Liver (tissue), 9 donors: ENCODE results near the gene DNAH2. TPM values are rescaled to one million over a fixed set of nuclear protein-coding genes. Genes with fewer than 3 reads are reported as not detected.

Experiments used
- DNase-seq: peaks from one replicate; pipeline ENCODE4 v3.0.0-alpha.2; 2017; ENCODE audit warnings: low spot score
- H3K27ac ChIP-seq, 2 donors: one replicate each; pipeline ENCODE4 v1.7.0; 2013; ENCODE audit warnings: inconsistent platforms in 2 of 2, low read length in 2 of 2, control low read depth in 1 of 2, low read depth in 1 of 2, mild to moderate bottlenecking in 1 of 2
- H3K27me3 ChIP-seq, 4 donors: one replicate each; pipeline versions ENCODE4 v1.6.1 to v1.7.0; 2013; ENCODE audit warnings: low read length in 3 of 4, inconsistent platforms in 1 of 4, mild to moderate bottlenecking in 1 of 4, moderate library complexity in 1 of 4; ENCODE audit not compliant: control insufficient read depth in 4 of 4, insufficient read depth in 4 of 4
- H3K36me3 ChIP-seq, 4 donors: one replicate each; pipeline versions ENCODE4 v1.6.1 to v1.7.0; 2013; ENCODE audit warnings: low read length in 3 of 4, mild to moderate bottlenecking in 3 of 4, low read depth in 1 of 4, moderate library complexity in 1 of 4; ENCODE audit not compliant: control insufficient read depth in 4 of 4, insufficient read depth in 3 of 4
- H3K4me1 ChIP-seq, 4 donors: one replicate each; pipeline versions ENCODE4 v1.6.1 to v1.7.0; 2013; ENCODE audit warnings: low read length in 3 of 4, mild to moderate bottlenecking in 3 of 4, moderate library complexity in 1 of 4; ENCODE audit not compliant: control insufficient read depth in 4 of 4, insufficient read depth in 4 of 4
- H3K4me3 ChIP-seq, 3 donors: one replicate each; pipeline versions ENCODE4 v1.6.1 to v1.7.0; 2013; ENCODE audit warnings: low read length in 3 of 3, control low read depth in 1 of 3, low read depth in 1 of 3, mild to moderate bottlenecking in 1 of 3
- H3K9ac ChIP-seq, 2 donors: one replicate each; pipeline ENCODE4 v1.7.0; 2013; ENCODE audit warnings: low read length in 2 of 2, mild to moderate bottlenecking in 2 of 2, moderate library complexity in 2 of 2, control low read depth in 1 of 2, low read depth in 1 of 2
- H3K9me3 ChIP-seq, 4 donors: one replicate each; pipeline versions ENCODE4 v1.6.1 to v1.7.0; 2013; ENCODE audit warnings: low read length in 3 of 4; ENCODE audit not compliant: control insufficient read depth in 4 of 4
- ATF3 ChIP-seq: IDR thresholded peaks from 2 replicates; pipeline ENCODE4 v1.6.1; 2016; ENCODE audit warnings: antibody characterized with exemption
- CTCF ChIP-seq: fragments of 150-350 bp; IDR thresholded peaks from 2 replicates; pipeline ENCODE4 v1.5.1; 2017; ENCODE audit warnings: improper control_type of control experiment, low read depth, low read length; ENCODE audit not compliant: missing input control
- EGR1 ChIP-seq, 2 donors: IDR thresholded peaks; 2 replicates each; pipeline ENCODE4 v1.6.1; 2016 to 2018; ENCODE audit warnings: antibody characterized with exemption in 2 of 2, low read depth in 2 of 2
- FOXA1 ChIP-seq: IDR thresholded peaks from 2 replicates; pipeline ENCODE4 v1.6.1; 2016; ENCODE audit warnings: antibody characterized with exemption
- FOXA2 ChIP-seq: IDR thresholded peaks from 2 replicates; pipeline ENCODE4 v1.6.1; 2016; ENCODE audit warnings: antibody characterized with exemption
- GABPA ChIP-seq, 2 donors: IDR thresholded peaks in 1 of 2; conservative IDR thresholded peaks in 1 of 2; 2 replicates each; pipeline ENCODE4 v1.6.1; 2016; ENCODE audit warnings: antibody characterized with exemption in 2 of 2, mild to moderate bottlenecking in 1 of 2, moderate library complexity in 1 of 2
- HNF4A ChIP-seq, 2 donors: conservative IDR thresholded peaks; 2 replicates each; pipeline ENCODE4 v1.6.1; 2016; ENCODE audit warnings: antibody characterized with exemption in 2 of 2, mild to moderate bottlenecking in 2 of 2
- HNF4G ChIP-seq: IDR thresholded peaks from 2 replicates; pipeline ENCODE4 v1.6.1; 2016; ENCODE audit warnings: antibody characterized with exemption
- JUND ChIP-seq, 2 donors: IDR thresholded peaks; 2 replicates each; pipeline ENCODE4 v1.6.1; 2016; ENCODE audit warnings: antibody characterized with exemption in 2 of 2
- MAX ChIP-seq: IDR thresholded peaks from 2 replicates; pipeline ENCODE4 v1.6.1; 2016; ENCODE audit warnings: antibody characterized with exemption
- NR2F2 ChIP-seq: IDR thresholded peaks from 2 replicates; pipeline ENCODE4 v1.6.1; 2016; ENCODE audit warnings: antibody characterized with exemption
- RAD21 ChIP-seq, 2 donors: IDR thresholded peaks; 2 replicates each; pipeline ENCODE4 v1.6.1; 2016; ENCODE audit warnings: antibody characterized with exemption in 2 of 2, mild to moderate bottlenecking in 2 of 2
- REST ChIP-seq: IDR thresholded peaks from 2 replicates; pipeline ENCODE4 v1.6.1; 2016; ENCODE audit warnings: antibody characterized with exemption, mild to moderate bottlenecking
- RXRA ChIP-seq, 2 donors: IDR thresholded peaks; 2 replicates each; pipeline ENCODE4 v1.6.1; 2017 to 2018; ENCODE audit warnings: antibody characterized with exemption in 2 of 2, mild to moderate bottlenecking in 1 of 2
- SP1 ChIP-seq: IDR thresholded peaks from 2 replicates; pipeline ENCODE4 v1.6.1; 2018; ENCODE audit warnings: antibody characterized with exemption, mild to moderate bottlenecking
- TAF1 ChIP-seq: conservative IDR thresholded peaks from 2 replicates; pipeline ENCODE4 v1.6.1; 2016; ENCODE audit warnings: antibody characterized with exemption, mild to moderate bottlenecking
- YY1 ChIP-seq: IDR thresholded peaks from 2 replicates; pipeline ENCODE4 v1.6.1; 2016; ENCODE audit warnings: antibody characterized with exemption, mild to moderate bottlenecking
- ZBTB33 ChIP-seq: IDR thresholded peaks from 2 replicates; pipeline ENCODE4 v1.6.1; 2016; ENCODE audit warnings: antibody characterized with exemption
- WGBS: extraction: QIAGEN DNeasy Blood & Tissue Kit; methylation state at CpG from one replicate; pipeline ENCODE4 v1.1.7; 2013; 5-methylcytosine and 5-hydroxymethylcytosine counted together
- polyA plus RNA-seq, 2 donors: library from polyadenylated mRNA; stranded (reverse) in 1 of 2; unstranded in 1 of 2; fragments of 200-250 nt in 1 of 2; fragments of >200 nt in 1 of 2; fragmentation: Nextera tagmentation in 1 of 2; extraction: Ambion mirVana in 1 of 2; gene quantifications; one replicate each; pipeline versions ENCODE4 v1.2.1 to v1.2.3, GENCODE V29; 2013 to 2015
- total RNA-seq, 2 donors: library from RNA; depleted of rRNA; stranded (reverse); fragments of >200 nt; gene quantifications; one replicate each; pipeline ENCODE4 v1.2.3, GENCODE V29; 2014
- donor health status: healthy.
- donor health status: healthy.
- donor health status: healthy.
- donor health status: healthy.
- donor health status: healthy.

DNAH2 gene
- total and polyA plus RNA-seq, 4 donors: under 0.01 to 0.25 (median 0.05) TPM

GRCh38 chr17:7818746-7819645, 101.5 kb downstream of the DNAH2 start:
- Histone ChIP-seq H3K9ac (no peak overlapping the region), H3K27me3 (no peaks in the 10 kb centered on the region), H3K36me3 (no peaks in the 10 kb centered on the region), H3K9me3 (no peaks in the 10 kb centered on the region), H3K4me3 (no peak overlapping the region), H3K4me1 (no peaks in the 10 kb centered on the region), H3K27ac (no peak overlapping the region)
- no peak for DNase-seq
- 88% methylated on average over 27 of the region's 27 CpGs for WGBS
- no peak for TF ChIP-seq HNF4A (conservative IDR thresholded peaks at IDR 0.05)
- TF ChIP-seq EGR1 (IDR thresholded peaks at IDR 0.05; ENCODE audit: low read depth in 2 of 2): no peak
- TF ChIP-seq YY1: no peak
- no peak for TF ChIP-seq GABPA (IDR thresholded peaks at IDR 0.05 in 1 of 2, conservative IDR thresholded peaks at IDR 0.05 in 1 of 2)
- no peak for TF ChIP-seq SP1
- no peak for TF ChIP-seq RXRA (IDR thresholded peaks at IDR 0.05)
- no peak for TF ChIP-seq REST
- no peak for TF ChIP-seq FOXA2
- no peak for TF ChIP-seq NR2F2
- no peak for TF ChIP-seq ZBTB33
- TF ChIP-seq ATF3: no peak
- no peak for TF ChIP-seq CTCF
- no peak for TF ChIP-seq JUND (IDR thresholded peaks at IDR 0.05)
- no peak for TF ChIP-seq FOXA1
- no peak for TF ChIP-seq TAF1

GRCh38 chr17:7820231-7820630, 102.7 kb downstream of the DNAH2 start:
- H3K27ac ChIP-seq: no peak overlapping the region
- WGBS: 83% methylated on average over 5 of the region's 5 CpGs
- DNase-seq: no peak
- no peaks in the 10 kb centered on the region for H3K9me3 ChIP-seq
- no peaks in the 10 kb centered on the region for H3K36me3 ChIP-seq
- no peaks in the 10 kb centered on the region for H3K4me1 ChIP-seq
- no peak for TF ChIP-seq HNF4G
- TF ChIP-seq CTCF: no peak
- TF ChIP-seq EGR1 (IDR thresholded peaks at IDR 0.05; ENCODE audit: low read depth in 2 of 2): no peak
- no peak for TF ChIP-seq FOXA2
- TF ChIP-seq MAX: no peak
- no peak for TF ChIP-seq ZBTB33
- no peak for TF ChIP-seq RAD21 (IDR thresholded peaks at IDR 0.05)
- TF ChIP-seq JUND (IDR thresholded peaks at IDR 0.05): no peak
- no peak for TF ChIP-seq TAF1
- TF ChIP-seq ATF3: no peak
- H3K9ac ChIP-seq: no peak overlapping the region
- no peak overlapping the region for H3K4me3 ChIP-seq
- H3K27me3 ChIP-seq: no peaks in the 10 kb centered on the region
